H9 (cell line): Measurements from ENCODE around the gene ANKRD36C. TPM values are rescaled to one million over a fixed set of nuclear protein-coding genes. Genes with fewer than 3 reads are reported as not detected.
"Not testable (repeated sequence)": the region's sequence is repeated elsewhere in the genome, so short reads cannot be mapped to it uniquely, and the experiment has no call there.

Experiments
- DNase-seq: peaks from one replicate; pipeline ENCODE4 v3.0.0-alpha.2; 2017
- H2AFZ ChIP-seq: one replicate; pipeline ENCODE4 v1.6.1; 2013; ENCODE audit warnings: mild to moderate bottlenecking, low read length, control low read depth, moderate library complexity
- H2AK5ac ChIP-seq: 2 replicates; pipeline ENCODE4 v1.6.1; 2013; ENCODE audit warnings: low read length, control low read depth, mixed read lengths; ENCODE audit not compliant: insufficient read length
- H2BK120ac ChIP-seq: one replicate; pipeline ENCODE4 v1.6.1; 2013; ENCODE audit warnings: low read depth, mild to moderate bottlenecking, low read length, control low read depth, inconsistent platforms; ENCODE audit not compliant: poor library complexity, severe bottlenecking
- H2BK12ac ChIP-seq: 2 replicates; pipeline ENCODE4 v1.6.1; 2013; ENCODE audit warnings: low read length, control low read depth, mixed read lengths, low read depth; ENCODE audit not compliant: insufficient read length
- H2BK15ac ChIP-seq: 2 replicates; pipeline ENCODE4 v1.6.1; 2013; ENCODE audit warnings: low read depth, low read length, control low read depth
- H2BK20ac ChIP-seq: one replicate; pipeline ENCODE4 v1.6.1; 2013; ENCODE audit warnings: low read depth, mild to moderate bottlenecking, low read length, control low read depth, inconsistent platforms; ENCODE audit not compliant: poor library complexity, severe bottlenecking
- H2BK5ac ChIP-seq: 2 replicates; pipeline ENCODE4 v1.6.1; 2013; ENCODE audit warnings: low read length, control low read depth, mixed read lengths; ENCODE audit not compliant: insufficient read length
- H3K14ac ChIP-seq: 2 replicates; pipeline ENCODE4 v1.6.1; 2013; ENCODE audit warnings: low read length, control low read depth; ENCODE audit not compliant: insufficient read depth
- H3K18ac ChIP-seq: 2 replicates; pipeline ENCODE4 v1.6.1; 2013; ENCODE audit warnings: low read depth, mild to moderate bottlenecking, mixed read lengths, low read length, control low read depth; ENCODE audit not compliant: insufficient read length
- H3K23ac ChIP-seq: 2 replicates; pipeline ENCODE4 v1.6.1; 2013; ENCODE audit warnings: low read length, control low read depth, mixed read lengths, low read depth; ENCODE audit not compliant: insufficient read length
- H3K23me2 ChIP-seq: 2 replicates; pipeline ENCODE4 v1.6.1; 2013; ENCODE audit warnings: low read depth, mild to moderate bottlenecking, mixed read lengths, low read length, control low read depth; ENCODE audit not compliant: insufficient read length, poor library complexity, severe bottlenecking
- H3K27ac ChIP-seq: 2 replicates; pipeline ENCODE4 v1.5.1; 2013; ENCODE audit warnings: low read length, control low read depth, mixed read lengths, low read depth; ENCODE audit not compliant: insufficient read length
- H3K27me3 ChIP-seq: 2 replicates; pipeline ENCODE4 v1.6.1; 2013; ENCODE audit warnings: low read length, control low read depth, inconsistent platforms; ENCODE audit not compliant: insufficient read depth
- H3K4ac ChIP-seq: 2 replicates; pipeline ENCODE4 v1.6.1; 2013; ENCODE audit warnings: low read depth, mild to moderate bottlenecking, control low read depth, inconsistent platforms, low read length, moderate library complexity
- H3K4me1 ChIP-seq: 2 replicates; pipeline ENCODE4 v1.6.1; 2013; ENCODE audit warnings: low read length, control low read depth, inconsistent platforms; ENCODE audit not compliant: insufficient read depth
- H3K4me2 ChIP-seq: 2 replicates; pipeline ENCODE4 v1.6.1; 2013; ENCODE audit warnings: low read length, control low read depth, mixed read lengths; ENCODE audit not compliant: insufficient read length, insufficient read depth
- H3K56ac ChIP-seq: 2 replicates; pipeline ENCODE4 v1.6.1; 2013; ENCODE audit warnings: low read depth, mild to moderate bottlenecking, mixed read lengths, low read length, control low read depth; ENCODE audit not compliant: insufficient read length
- H3K79me1 ChIP-seq: 2 replicates; pipeline ENCODE4 v1.6.1; 2013; ENCODE audit warnings: low read depth, mild to moderate bottlenecking, moderate library complexity, low read length, control low read depth, inconsistent platforms; ENCODE audit not compliant: insufficient read depth, poor library complexity, severe bottlenecking
- H3K79me2 ChIP-seq: 2 replicates; pipeline ENCODE4 v1.6.1; 2013; ENCODE audit warnings: low read length, control low read depth, inconsistent platforms; ENCODE audit not compliant: insufficient read depth
- H3K9ac ChIP-seq: 2 replicates; pipeline ENCODE4 v1.6.1; 2013; ENCODE audit warnings: low read length, control low read depth, mixed read lengths; ENCODE audit not compliant: insufficient read length; ENCODE audit errors: extremely low read depth
- H3K9me3 ChIP-seq: one replicate; pipeline ENCODE4 v1.6.1; 2013; ENCODE audit warnings: low read depth, low read length, inconsistent platforms; ENCODE audit not compliant: control insufficient read depth
- H3T11ph ChIP-seq: one replicate; pipeline ENCODE4 v1.6.1; 2013; ENCODE audit warnings: mild to moderate bottlenecking, low read length, control low read depth, inconsistent platforms
- H4K20me1 ChIP-seq: one replicate; pipeline ENCODE4 v1.6.1; 2013; ENCODE audit not compliant: control insufficient read depth, insufficient read length, insufficient read depth
- H4K5ac ChIP-seq: 2 replicates; pipeline ENCODE4 v1.6.1; 2013; ENCODE audit warnings: low read depth, mild to moderate bottlenecking, mixed read lengths, low read length, control low read depth; ENCODE audit not compliant: insufficient read length
- H4K8ac ChIP-seq: replicated peaks from 2 replicates; pipeline ENCODE4 v1.6.1; 2013; ENCODE audit warnings: low read length, control low read depth, mixed read lengths, low read depth; ENCODE audit not compliant: insufficient read length
- H4K91ac ChIP-seq: 2 replicates; pipeline ENCODE4 v1.6.1; 2013; ENCODE audit warnings: low read depth, mild to moderate bottlenecking, moderate library complexity, mixed read lengths, low read length, control low read depth; ENCODE audit not compliant: insufficient read length
- H3K27ac Mint-ChIP-seq, 3 experiments: 2 replicates in 2 of 3; 3 replicates in 1 of 3; pipeline ENCODE4 v1.8.0; 2020 to 2021; ENCODE audit warnings: mixed read lengths in 3 of 3, mild to moderate bottlenecking in 1 of 3, moderate library complexity in 1 of 3
- H3K27me3 Mint-ChIP-seq: 2 replicates; pipeline ENCODE4 v1.8.0; 2021; ENCODE audit warnings: low read depth, mild to moderate bottlenecking, moderate library complexity, mixed read lengths
- H3K36me3 Mint-ChIP-seq, 3 experiments: 2 replicates in 2 of 3; 3 replicates in 1 of 3; pipeline ENCODE4 v1.8.0; 2020 to 2021; ENCODE audit warnings: low read depth in 3 of 3, mixed read lengths in 3 of 3; ENCODE audit not compliant: insufficient read depth in 1 of 3
- H3K4me1 Mint-ChIP-seq, 2 experiments: 2 replicates each; pipeline ENCODE4 v1.8.0; 2020; ENCODE audit warnings: mixed read lengths in 2 of 2
- H3K4me3 Mint-ChIP-seq, 2 experiments: 2 replicates in 1 of 2; 3 replicates in 1 of 2; pipeline ENCODE4 v1.8.0; 2020 to 2021; ENCODE audit warnings: mild to moderate bottlenecking in 2 of 2, mixed read lengths in 2 of 2, moderate library complexity in 1 of 2
- H3K9me3 Mint-ChIP-seq, 2 experiments: 2 replicates in 1 of 2; 3 replicates in 1 of 2; pipeline ENCODE4 v1.8.0; 2020; ENCODE audit warnings: mild to moderate bottlenecking in 2 of 2, mixed read lengths in 2 of 2, moderate library complexity in 1 of 2
- WGBS: extraction: QIAGEN DNeasy Blood & Tissue Kit; methylation state at CpG from one replicate; pipeline ENCODE4 v1.1.7; 2013; ENCODE audit warnings: missing lambda C conversion rate, low lambda C conversion rate, mixed read lengths; ENCODE audit not compliant: insufficient read length; ENCODE audit errors: extremely low coverage; 5-methylcytosine and 5-hydroxymethylcytosine counted together
- total RNA-seq: library from RNA; stranded (reverse); gene quantifications from 2 replicates; pipeline ENCODE4 v1.2.1, GENCODE V29; 2021

The ANKRD36C gene
- total RNA-seq, 1 experiment from 2014 or later: 8.2 TPM

DNA sequence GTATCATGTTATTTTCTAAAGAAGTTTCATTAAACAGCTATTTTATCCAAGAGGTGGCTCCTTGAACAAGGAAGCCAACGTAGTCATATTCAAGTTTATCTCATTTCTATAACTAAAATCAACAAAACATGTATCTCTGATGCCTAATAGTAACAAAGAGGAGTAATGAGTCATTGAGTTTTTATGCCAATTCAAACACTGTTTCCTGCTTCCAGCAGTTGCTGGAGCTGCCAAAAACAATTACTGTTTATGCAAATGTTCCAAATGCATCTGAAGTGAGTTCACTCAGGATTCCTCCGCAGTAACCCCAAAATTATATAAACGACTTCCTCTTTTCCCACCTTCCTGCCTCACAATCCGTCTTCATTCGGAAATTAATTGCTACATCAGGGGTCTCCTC, 80.2 kb downstream of the ANKRD36C start:
- H2BK5ac ChIP-seq, H2AK5ac ChIP-seq, H3K27me3 ChIP-seq, H2BK120ac ChIP-seq, H3K23ac ChIP-seq, H2BK12ac ChIP-seq, H3K27ac Mint-ChIP-seq, H3K9me3 ChIP-seq, H3K4me3 Mint-ChIP-seq, H2BK15ac ChIP-seq, H3K4me1 Mint-ChIP-seq, H2BK20ac ChIP-seq, H2AFZ ChIP-seq, H3K4ac ChIP-seq, H4K91ac ChIP-seq, H3K27ac ChIP-seq, H3K14ac ChIP-seq, H3K9ac ChIP-seq, H3K18ac ChIP-seq, H3K23me2 ChIP-seq, H4K8ac ChIP-seq, H3K56ac ChIP-seq, DNase-seq, H3T11ph ChIP-seq, H3K4me1 ChIP-seq, H3K9me3 Mint-ChIP-seq, H3K79me2 ChIP-seq, H4K5ac ChIP-seq, H3K79me1 ChIP-seq, H3K27me3 Mint-ChIP-seq, H4K20me1 ChIP-seq, H3K36me3 Mint-ChIP-seq, H3K4me2 ChIP-seq: not testable (repeated sequence)
- WGBS: no CpG with 5 or more reads among the region's 5 CpGs

GRCh38 chr2:95894443-95894842, 97.2 kb downstream of the ANKRD36C start:
- not testable (repeated sequence) for H4K5ac ChIP-seq, H3K4me1 ChIP-seq, H3K36me3 Mint-ChIP-seq, H3K9ac ChIP-seq, H3K18ac ChIP-seq, H2BK15ac ChIP-seq, H2BK12ac ChIP-seq, H3K27ac Mint-ChIP-seq, H3K4ac ChIP-seq, H2BK120ac ChIP-seq, H3K14ac ChIP-seq, H3K27me3 Mint-ChIP-seq, H2AFZ ChIP-seq, H4K20me1 ChIP-seq, DNase-seq, H3K23me2 ChIP-seq, H2AK5ac ChIP-seq, H2BK5ac ChIP-seq, H3K79me1 ChIP-seq, H3K23ac ChIP-seq, H3K4me1 Mint-ChIP-seq, H2BK20ac ChIP-seq, H3K4me3 Mint-ChIP-seq, H3K27ac ChIP-seq, H4K8ac ChIP-seq, H3K9me3 Mint-ChIP-seq, H3K9me3 ChIP-seq, H3K27me3 ChIP-seq, H4K91ac ChIP-seq, H3K56ac ChIP-seq, H3T11ph ChIP-seq, H3K79me2 ChIP-seq, H3K4me2 ChIP-seq
- no CpG with 5 or more reads among the region's 2 CpGs for WGBS
